Measurements from ENCODE around the gene DACH2.

DACH2 gene

DNA sequence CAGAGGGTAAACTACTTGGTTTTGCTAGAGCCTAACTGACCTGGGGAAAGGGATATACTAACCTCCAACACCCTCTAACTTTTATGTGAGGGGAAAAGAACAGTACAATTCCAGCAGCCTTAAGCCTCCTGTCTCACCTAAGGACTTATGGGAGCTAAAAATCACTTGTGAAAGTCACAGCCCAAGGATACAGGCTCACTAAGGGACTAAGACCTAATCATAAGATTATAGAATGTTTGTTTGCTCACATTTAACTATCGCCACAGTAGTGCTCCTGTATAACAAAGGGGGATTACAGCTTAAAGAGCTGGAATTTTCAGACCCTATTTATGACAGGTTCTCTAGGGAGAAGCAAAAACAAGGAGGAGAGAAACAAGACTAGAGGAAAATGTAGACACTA, 548.7 kb downstream of the DACH2 start:
- Histone ChIP-seq H3K56ac (ENCODE audit: low read length) (no peak overlapping the region), H3K36me3 (ENCODE audit: control insufficient read depth, insufficient read depth, low read length) (no peaks in the 10 kb centered on the region), H3K4me1 (ENCODE audit: control insufficient read depth, low read depth, low read length) (no peaks in the 10 kb centered on the region), H3K9ac (ENCODE audit: low read length) (no peak overlapping the region), H3K4me3 (ENCODE audit: low read length) (no peak overlapping the region), H3K79me1 (ENCODE audit: low read length) (no peaks in the 10 kb centered on the region), H3K27me3 (ENCODE audit: insufficient read depth, low read length, poor library complexity) (no peaks in the 10 kb centered on the region), H3K27ac (ENCODE audit: low read depth, low read length) (no peak overlapping the region), H4K8ac (ENCODE audit: low read depth, low read length) (no peak overlapping the region), H3K79me2 (ENCODE audit: control insufficient read depth, insufficient read depth, low read length) (no peaks in the 10 kb centered on the region), H3K4ac (ENCODE audit: low read depth, low read length) (no peak overlapping the region), H2AK5ac (ENCODE audit: low read length) (no peak overlapping the region), H2BK120ac (ENCODE audit: low read depth, low read length) (no peak overlapping the region), H3K23ac (ENCODE audit: low read length) (no peak overlapping the region), H2BK5ac (ENCODE audit: low read length) (no peak overlapping the region), H4K5ac (ENCODE audit: low read length) (no peak overlapping the region), H3K4me2 (ENCODE audit: low read length) (no peak overlapping the region), H3K18ac (ENCODE audit: low read length) (no peak overlapping the region), H2BK15ac (replicated peaks; ENCODE audit: low read depth) (no peak overlapping the region)
- no peak for DNase-seq
- no CpG with 5 or more reads among the region's 1 CpG for WGBS (ENCODE audit: extremely low coverage, insufficient coverage, low lambda C conversion rate)

DNA sequence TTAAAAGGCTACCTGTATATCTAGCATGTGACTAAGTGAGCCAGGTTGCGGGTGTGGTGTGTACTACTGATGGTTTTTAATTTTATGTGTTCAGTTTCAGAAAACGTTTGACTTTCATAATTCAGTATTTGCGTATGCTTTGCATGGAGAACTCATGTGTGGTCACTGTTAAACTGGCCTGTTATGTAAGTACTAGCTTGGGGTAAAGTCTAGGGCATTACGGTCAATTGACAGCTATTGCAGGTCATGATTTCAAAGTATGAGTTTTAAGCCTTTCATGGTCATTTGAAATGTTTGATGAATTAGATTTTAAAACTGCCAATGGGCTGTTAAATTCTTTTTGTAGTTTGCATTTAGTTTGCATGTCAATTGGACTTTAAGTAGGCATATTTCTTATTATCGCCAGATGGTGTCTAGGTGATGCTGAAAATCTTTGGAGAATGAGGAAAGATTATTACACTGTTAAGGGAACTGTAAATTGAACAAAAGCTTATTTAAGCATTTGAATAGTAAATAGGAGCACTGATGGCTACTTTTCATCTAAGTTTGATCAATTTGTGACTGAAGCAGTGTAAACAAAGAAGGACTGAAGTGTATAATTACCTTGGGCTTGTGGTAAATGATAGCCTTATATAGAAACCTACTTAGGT, 563.4 kb downstream of the DACH2 start:
- H4K5ac ChIP-seq (ENCODE audit: low read length): no peak overlapping the region
- H3K36me3 ChIP-seq (ENCODE audit: control insufficient read depth, insufficient read depth, low read length): no peaks in the 10 kb centered on the region
- no peak for DNase-seq
- H3K4me2 ChIP-seq (ENCODE audit: low read length): no peak overlapping the region
- no peak overlapping the region for H3K9ac ChIP-seq (ENCODE audit: low read length)
- no peaks in the 10 kb centered on the region for H3K27me3 ChIP-seq (ENCODE audit: insufficient read depth, low read length, poor library complexity)
- WGBS (ENCODE audit: extremely low coverage, insufficient coverage, low lambda C conversion rate): no CpG with 5 or more reads among the region's 5 CpGs
- H3K4ac ChIP-seq (ENCODE audit: low read depth, low read length): no peak overlapping the region
- no peak overlapping the region for H2BK120ac ChIP-seq (ENCODE audit: low read depth, low read length)
- no peak overlapping the region for H4K8ac ChIP-seq (ENCODE audit: low read depth, low read length)
- H3K56ac ChIP-seq (ENCODE audit: low read length): no peak overlapping the region
- no peak overlapping the region for H3K18ac ChIP-seq (ENCODE audit: low read length)
- H3K23ac ChIP-seq (ENCODE audit: low read length): no peak overlapping the region
- H3K79me2 ChIP-seq (ENCODE audit: control insufficient read depth, insufficient read depth, low read length): no peaks in the 10 kb centered on the region
- no peak overlapping the region for H3K4me3 ChIP-seq (ENCODE audit: low read length)
- no peak overlapping the region for H3K27ac ChIP-seq (ENCODE audit: low read depth, low read length)
- H3K4me1 ChIP-seq (ENCODE audit: control insufficient read depth, low read depth, low read length): no peaks in the 10 kb centered on the region
- no peak overlapping the region for H2BK5ac ChIP-seq (ENCODE audit: low read length)
- no peaks in the 10 kb centered on the region for H3K79me1 ChIP-seq (ENCODE audit: low read length)
- no peak overlapping the region for H2AK5ac ChIP-seq (ENCODE audit: low read length)
- no peak overlapping the region for H2BK15ac ChIP-seq (replicated peaks; ENCODE audit: low read depth)

DNA sequence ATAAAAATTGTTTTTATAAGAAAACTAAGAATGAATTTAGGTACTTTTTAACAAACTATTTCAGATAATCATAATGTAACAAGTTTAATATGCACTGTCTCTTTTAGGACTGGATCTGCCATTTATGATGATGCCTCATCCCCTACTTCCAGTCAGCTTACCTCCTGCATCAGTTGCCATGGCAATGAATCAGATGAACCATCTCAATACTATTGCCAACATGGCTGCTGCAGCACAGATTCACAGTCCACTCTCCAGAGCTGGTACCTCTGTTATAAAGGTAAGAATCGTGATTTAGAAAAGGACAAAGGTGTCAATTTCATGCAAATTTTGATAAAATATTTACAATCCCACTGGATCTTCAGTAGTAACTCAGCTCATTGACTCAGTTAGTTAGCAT, 566.2 kb downstream of the DACH2 start:
- no peak overlapping the region for H2BK5ac ChIP-seq (ENCODE audit: low read length)
- no CpG with 5 or more reads among the region's 1 CpG for WGBS (ENCODE audit: extremely low coverage, insufficient coverage, low lambda C conversion rate)
- H3K23ac ChIP-seq (ENCODE audit: low read length): no peak overlapping the region
- DNase-seq: peak; percentile 1
- no peak overlapping the region for H3K4me3 ChIP-seq (ENCODE audit: low read length)
- no peak overlapping the region for H3K27ac ChIP-seq (ENCODE audit: low read depth, low read length)
- no peak overlapping the region for H4K8ac ChIP-seq (ENCODE audit: low read depth, low read length)
- H2BK120ac ChIP-seq (ENCODE audit: low read depth, low read length): no peak overlapping the region
- no peak overlapping the region for H3K9ac ChIP-seq (ENCODE audit: low read length)
- H3K4me2 ChIP-seq (ENCODE audit: low read length): no peak overlapping the region
- H2BK15ac ChIP-seq (replicated peaks; ENCODE audit: low read depth): no peak overlapping the region
- no peak overlapping the region for H4K5ac ChIP-seq (ENCODE audit: low read length)
- H3K4me1 ChIP-seq (ENCODE audit: control insufficient read depth, low read depth, low read length): no peaks in the 10 kb centered on the region
- H3K4ac ChIP-seq (ENCODE audit: low read depth, low read length): no peak overlapping the region
- no peaks in the 10 kb centered on the region for H3K27me3 ChIP-seq (ENCODE audit: insufficient read depth, low read length, poor library complexity)
- no peaks in the 10 kb centered on the region for H3K79me2 ChIP-seq (ENCODE audit: control insufficient read depth, insufficient read depth, low read length)
- no peak overlapping the region for H3K56ac ChIP-seq (ENCODE audit: low read length)
- H3K18ac ChIP-seq (ENCODE audit: low read length): no peak overlapping the region
- H3K79me1 ChIP-seq (ENCODE audit: low read length): no peaks in the 10 kb centered on the region
- no peak overlapping the region for H2AK5ac ChIP-seq (ENCODE audit: low read length)
- no peaks in the 10 kb centered on the region for H3K36me3 ChIP-seq (ENCODE audit: control insufficient read depth, insufficient read depth, low read length)

DNA sequence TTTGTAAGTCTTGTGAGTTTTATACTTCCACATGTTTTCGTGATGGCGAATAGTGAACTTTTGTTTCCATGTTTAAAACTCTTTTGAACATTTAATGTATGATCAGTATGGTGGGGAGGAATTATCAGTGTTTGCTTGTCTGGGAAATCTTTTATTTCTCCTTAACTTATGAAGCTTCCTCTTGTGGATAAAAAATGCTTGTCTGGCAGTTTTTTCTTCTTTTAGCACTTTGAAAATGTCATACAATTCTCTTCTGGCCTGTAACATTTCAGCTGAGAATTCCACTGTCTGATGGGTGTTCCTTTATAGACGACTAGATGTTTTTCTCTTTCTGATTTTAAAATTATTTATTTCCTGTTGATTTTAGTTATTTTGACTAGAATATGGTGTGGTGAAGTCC, 576.0 kb downstream of the DACH2 start:
- no peaks in the 10 kb centered on the region for H3K79me2 ChIP-seq (ENCODE audit: control insufficient read depth, insufficient read depth, low read length)
- no peak overlapping the region for H3K9ac ChIP-seq (ENCODE audit: low read length)
- no peak overlapping the region for H3K4me3 ChIP-seq (ENCODE audit: low read length)
- H3K27ac ChIP-seq (ENCODE audit: low read depth, low read length): no peak overlapping the region
- WGBS (ENCODE audit: extremely low coverage, insufficient coverage, low lambda C conversion rate): no CpG with 5 or more reads among the region's 3 CpGs
- no peak overlapping the region for H2BK120ac ChIP-seq (ENCODE audit: low read depth, low read length)
- H4K8ac ChIP-seq (ENCODE audit: low read depth, low read length): no peak overlapping the region
- no peak overlapping the region for H3K23ac ChIP-seq (ENCODE audit: low read length)
- H3K36me3 ChIP-seq (ENCODE audit: control insufficient read depth, insufficient read depth, low read length): no peaks in the 10 kb centered on the region
- DNase-seq: no peak
- H4K5ac ChIP-seq (ENCODE audit: low read length): no peak overlapping the region
- no peaks in the 10 kb centered on the region for H3K27me3 ChIP-seq (ENCODE audit: insufficient read depth, low read length, poor library complexity)
- H3K4me1 ChIP-seq (ENCODE audit: control insufficient read depth, low read depth, low read length): no peaks in the 10 kb centered on the region
- no peak overlapping the region for H2BK15ac ChIP-seq (replicated peaks; ENCODE audit: low read depth)
- no peaks in the 10 kb centered on the region for H3K79me1 ChIP-seq (ENCODE audit: low read length)
- no peak overlapping the region for H3K4me2 ChIP-seq (ENCODE audit: low read length)
- H2AK5ac ChIP-seq (ENCODE audit: low read length): no peak overlapping the region
- H3K4ac ChIP-seq (ENCODE audit: low read depth, low read length): no peak overlapping the region
- no peak overlapping the region for H3K56ac ChIP-seq (ENCODE audit: low read length)
- no peak overlapping the region for H2BK5ac ChIP-seq (ENCODE audit: low read length)
- no peak overlapping the region for H3K18ac ChIP-seq (ENCODE audit: low read length)

DNA sequence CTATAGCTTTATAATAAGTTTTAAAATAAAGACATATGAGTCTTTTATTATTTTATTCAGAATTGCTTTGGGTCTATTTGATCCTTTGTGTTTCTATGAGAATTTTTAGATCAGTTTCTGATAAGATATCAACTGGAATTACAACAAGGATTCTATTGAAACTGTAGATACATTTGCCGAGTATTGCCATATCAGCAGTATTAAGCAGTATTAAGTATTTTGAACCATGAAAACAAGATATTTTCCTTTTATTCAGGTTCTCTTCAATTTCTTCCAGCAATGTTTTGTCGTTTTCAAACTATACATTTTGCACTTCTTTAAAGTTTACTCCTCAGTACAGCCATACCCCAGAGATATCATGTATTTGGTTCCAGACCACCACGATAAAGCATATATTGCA, 598.8 kb downstream of the DACH2 start:
- no peak overlapping the region for H2AK5ac ChIP-seq (ENCODE audit: low read length)
- no peaks in the 10 kb centered on the region for H3K79me2 ChIP-seq (ENCODE audit: control insufficient read depth, insufficient read depth, low read length)
- H3K27ac ChIP-seq (ENCODE audit: low read depth, low read length): no peak overlapping the region
- H2BK120ac ChIP-seq (ENCODE audit: low read depth, low read length): no peak overlapping the region
- no peak overlapping the region for H4K5ac ChIP-seq (ENCODE audit: low read length)
- H3K56ac ChIP-seq (ENCODE audit: low read length): no peak overlapping the region
- H2BK15ac ChIP-seq (replicated peaks; ENCODE audit: low read depth): no peak overlapping the region
- H3K36me3 ChIP-seq (ENCODE audit: control insufficient read depth, insufficient read depth, low read length): no peaks in the 10 kb centered on the region
- H3K27me3 ChIP-seq (ENCODE audit: insufficient read depth, low read length, poor library complexity): no peaks in the 10 kb centered on the region
- no peaks in the 10 kb centered on the region for H3K79me1 ChIP-seq (ENCODE audit: low read length)
- no peak overlapping the region for H3K4ac ChIP-seq (ENCODE audit: low read depth, low read length)
- no peak for DNase-seq
- no peak overlapping the region for H4K8ac ChIP-seq (ENCODE audit: low read depth, low read length)
- H3K4me2 ChIP-seq (ENCODE audit: low read length): no peak overlapping the region
- no peak overlapping the region for H3K18ac ChIP-seq (ENCODE audit: low read length)
- H3K9ac ChIP-seq (ENCODE audit: low read length): no peak overlapping the region
- WGBS (ENCODE audit: extremely low coverage, insufficient coverage, low lambda C conversion rate): no CpG with 5 or more reads among the region's 3 CpGs
- H3K4me3 ChIP-seq (ENCODE audit: low read length): no peak overlapping the region
- no peaks in the 10 kb centered on the region for H3K4me1 ChIP-seq (ENCODE audit: control insufficient read depth, low read depth, low read length)
- H3K23ac ChIP-seq (ENCODE audit: low read length): no peak overlapping the region
- H2BK5ac ChIP-seq (ENCODE audit: low read length): no peak overlapping the region

DNA sequence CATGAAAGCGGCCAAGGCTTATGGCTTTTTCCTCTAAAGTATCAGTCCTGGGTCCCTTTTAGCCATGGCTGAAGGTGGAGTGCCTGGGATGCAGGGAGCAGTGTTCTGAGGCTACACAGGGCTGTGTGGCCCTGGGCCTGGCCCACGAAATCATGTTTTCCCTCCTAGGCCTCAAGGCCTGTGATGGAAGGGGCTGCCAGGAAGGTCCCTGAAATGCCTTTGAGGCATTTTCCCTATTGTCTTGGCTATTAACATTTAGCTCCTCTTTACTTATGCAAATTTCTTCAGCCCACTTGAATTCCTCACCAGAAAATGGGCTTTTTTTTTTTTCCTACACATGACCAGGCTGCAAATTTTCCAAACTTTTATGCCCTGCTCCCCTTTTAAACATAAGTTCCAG, 657.0 kb downstream of the DACH2 start:
- Histone ChIP-seq H2BK5ac (ENCODE audit: low read length) (no peak overlapping the region), H3K79me2 (ENCODE audit: control insufficient read depth, insufficient read depth, low read length) (no peaks in the 10 kb centered on the region), H3K4ac (ENCODE audit: low read depth, low read length) (no peak overlapping the region), H2BK120ac (ENCODE audit: low read depth, low read length) (no peak overlapping the region), H4K5ac (ENCODE audit: low read length) (no peak overlapping the region), H3K4me1 (ENCODE audit: control insufficient read depth, low read depth, low read length) (no peaks in the 10 kb centered on the region), H3K9ac (ENCODE audit: low read length) (no peak overlapping the region), H3K18ac (ENCODE audit: low read length) (no peak overlapping the region), H3K79me1 (ENCODE audit: low read length) (no peaks in the 10 kb centered on the region), H4K8ac (ENCODE audit: low read depth, low read length) (no peak overlapping the region), H2AK5ac (ENCODE audit: low read length) (no peak overlapping the region), H3K27me3 (ENCODE audit: insufficient read depth, low read length, poor library complexity) (no peaks in the 10 kb centered on the region), H3K4me2 (ENCODE audit: low read length) (no peak overlapping the region), H2BK15ac (replicated peaks; ENCODE audit: low read depth) (no peak overlapping the region), H3K56ac (ENCODE audit: low read length) (no peak overlapping the region), H3K4me3 (ENCODE audit: low read length) (no peak overlapping the region), H3K36me3 (ENCODE audit: control insufficient read depth, insufficient read depth, low read length) (no peaks in the 10 kb centered on the region), H3K23ac (ENCODE audit: low read length) (no peak overlapping the region), H3K27ac (ENCODE audit: low read depth, low read length) (no peak overlapping the region)
- WGBS (ENCODE audit: extremely low coverage, insufficient coverage, low lambda C conversion rate): no CpG with 5 or more reads among the region's 2 CpGs
- peak; percentile 1 for DNase-seq

Measured in mesendoderm (in vitro differentiated cells).